ENCODE data around the gene SPAG16.

DNA sequence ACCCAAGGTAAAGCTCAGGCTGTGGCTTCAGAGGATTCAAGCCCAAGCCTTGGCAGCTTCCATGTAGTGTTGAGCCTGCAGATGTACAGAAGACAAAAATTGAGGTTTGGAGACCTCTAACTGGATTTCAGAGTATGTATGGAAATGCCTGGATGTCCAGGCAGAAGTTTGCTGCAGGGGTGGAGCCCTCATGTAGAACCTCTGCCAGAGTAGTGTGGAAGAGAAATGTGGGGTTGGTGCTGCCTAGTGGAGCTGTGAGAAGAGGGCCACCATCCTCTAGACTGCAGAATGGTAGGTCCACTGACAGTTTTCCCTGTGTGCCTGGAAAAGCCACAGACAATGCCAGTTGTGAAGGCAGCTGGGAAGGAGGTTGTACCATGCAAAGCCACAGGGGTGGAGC lies 239.9 kb downstream of the SPAG16 start:
- TF ChIP-seq POLR2A (IDR thresholded peaks at IDR 0.05) (no peak), POLR2AphosphoS5 (IDR thresholded peaks at IDR 0.05) (no peak)
- TF ChIP-seq, protein P1, sequence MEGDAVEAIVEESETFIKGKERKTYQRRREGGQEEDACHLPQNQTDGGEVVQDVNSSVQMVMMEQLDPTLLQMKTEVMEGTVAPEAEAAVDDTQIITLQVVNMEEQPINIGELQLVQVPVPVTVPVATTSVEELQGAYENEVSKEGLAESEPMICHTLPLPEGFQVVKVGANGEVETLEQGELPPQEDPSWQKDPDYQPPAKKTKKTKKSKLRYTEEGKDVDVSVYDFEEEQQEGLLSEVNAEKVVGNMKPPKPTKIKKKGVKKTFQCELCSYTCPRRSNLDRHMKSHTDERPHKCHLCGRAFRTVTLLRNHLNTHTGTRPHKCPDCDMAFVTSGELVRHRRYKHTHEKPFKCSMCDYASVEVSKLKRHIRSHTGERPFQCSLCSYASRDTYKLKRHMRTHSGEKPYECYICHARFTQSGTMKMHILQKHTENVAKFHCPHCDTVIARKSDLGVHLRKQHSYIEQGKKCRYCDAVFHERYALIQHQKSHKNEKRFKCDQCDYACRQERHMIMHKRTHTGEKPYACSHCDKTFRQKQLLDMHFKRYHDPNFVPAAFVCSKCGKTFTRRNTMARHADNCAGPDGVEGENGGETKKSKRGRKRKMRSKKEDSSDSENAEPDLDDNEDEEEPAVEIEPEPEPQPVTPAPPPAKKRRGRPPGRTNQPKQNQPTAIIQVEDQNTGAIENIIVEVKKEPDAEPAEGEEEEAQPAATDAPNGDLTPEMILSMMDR (IDR thresholded peaks at IDR 0.05 in 8 of 11, conservative IDR thresholded peaks at IDR 0.05 in 3 of 11), result no peak

Data from spleen (tissue), 7 donors.